CD1c-positive myeloid dendritic cell (primary cell): ENCODE measurements around the gene CAPN1.

Experiments used
- DNase-seq: peaks from one replicate; pipeline ENCODE4 v3.0.0-alpha.2; 2016; ENCODE audit errors: extremely low spot score

CAPN1 gene

GRCh38 chr11:65189191-65189590 is 7.5 kb downstream of the CAPN1 start:
- DNase-seq, result no peak

GRCh38 chr11:65194564-65194963 is 12.8 kb downstream of the CAPN1 start:
- no peak for DNase-seq

- no peak for DNase-seq
Measured at GRCh38 chr11:65204143-65204542, 22.4 kb downstream of the CAPN1 start.

GRCh38 chr11:65204646-65205601 is 23.2 kb downstream of the CAPN1 start:
- peak; percentile 58 for DNase-seq

GRCh38 chr11:65205602-65205967 is 23.9 kb downstream of the CAPN1 start:
- no peak for DNase-seq

- no peak for DNase-seq
Measured at GRCh38 chr11:65206441-65206841, 24.7 kb downstream of the CAPN1 start.

GRCh38 chr11:65206901-65207300 is 25.2 kb downstream of the CAPN1 start:
- DNase-seq, result no peak

- no peak for DNase-seq
Measured at GRCh38 chr11:65207918-65208784, 26.4 kb downstream of the CAPN1 start.

- DNase-seq, result no peak
Measured at GRCh38 chr11:65208785-65209710, 27.3 kb downstream of the CAPN1 start.

GRCh38 chr11:65209711-65210360 is 28.1 kb downstream of the CAPN1 start:
- no peak for DNase-seq

- DNase-seq, result no peak
Measured at GRCh38 chr11:65210361-65210731, 28.6 kb downstream of the CAPN1 start.

- DNase-seq, result no peak
Measured at GRCh38 chr11:65210748-65211147, 29.0 kb downstream of the CAPN1 start.

- DNase-seq, result no peak
Measured at GRCh38 chr11:65211293-65212105, 29.8 kb downstream of the CAPN1 start.

- DNase-seq, result no peak
Measured at GRCh38 chr11:65212226-65212801, 30.6 kb downstream of the CAPN1 start.

- DNase-seq, result no peak
Measured at GRCh38 chr11:65213322-65214211, 31.8 kb downstream of the CAPN1 start.

- no peak for DNase-seq
Measured at GRCh38 chr11:65214212-65214845, 32.6 kb downstream of the CAPN1 start.

- peak; percentile 54 for DNase-seq
Measured at GRCh38 chr11:65215441-65216076, 33.8 kb downstream of the CAPN1 start.

- DNase-seq, result no peak
Measured at GRCh38 chr11:65216830-65217229, 35.1 kb downstream of the CAPN1 start.
